ENCODE data around the gene ZMYND8.
"Not testable (repeated sequence)": the region's sequence is repeated elsewhere in the genome, so short reads cannot be mapped to it uniquely, and the experiment has no call there.

ZMYND8 gene

GRCh38 chr20:47269309-47270165 lies 87.0 kb downstream of the ZMYND8 start:
- no peak for FAIRE-seq
- DNase-seq (ENCODE audit: low spot score), result no peak

- DNase-seq (ENCODE audit: low spot score) (no peak), FAIRE-seq (no peak)
These were observed 88.9 kb downstream of the ZMYND8 start for GRCh38 chr20:47267621-47268020.

- DNase-seq (ENCODE audit: low spot score) (no peak), FAIRE-seq (no peak)
These were observed 89.5 kb downstream of the ZMYND8 start for GRCh38 chr20:47266847-47267515.

GRCh38 chr20:47265984-47266383 lies 90.5 kb downstream of the ZMYND8 start:
- FAIRE-seq (no peak), DNase-seq (ENCODE audit: low spot score) (no peak)

GRCh38 chr20:47265214-47265613 lies 91.3 kb downstream of the ZMYND8 start:
- no peak for FAIRE-seq

GRCh38 chr20:47264137-47264769 lies 92.2 kb downstream of the ZMYND8 start:
- DNase-seq (ENCODE audit: low spot score); FAIRE-seq: not testable (repeated sequence)

More at GRCh38 chr20:47265214-47265613, 91.3 kb downstream of the ZMYND8 start:
- DNase-seq (ENCODE audit: low spot score), result no peak

- DNase-seq (ENCODE audit: low spot score) (no peak), FAIRE-seq (no peak)
These were observed 92.9 kb downstream of the ZMYND8 start for GRCh38 chr20:47263465-47264084.

- no peak for FAIRE-seq
- no peak for DNase-seq (ENCODE audit: low spot score)
These were observed 93.4 kb downstream of the ZMYND8 start for GRCh38 chr20:47263080-47263464.

- DNase-seq (ENCODE audit: low spot score) (no peak), FAIRE-seq (no peak)
These were observed 94.0 kb downstream of the ZMYND8 start for GRCh38 chr20:47262365-47263013.

- FAIRE-seq (no peak), DNase-seq (ENCODE audit: low spot score) (no peak)
These were observed 94.5 kb downstream of the ZMYND8 start for GRCh38 chr20:47262008-47262364.

- DNase-seq (ENCODE audit: low spot score); FAIRE-seq: not testable (repeated sequence)
These were observed 95.2 kb downstream of the ZMYND8 start for GRCh38 chr20:47261161-47261774.

GRCh38 chr20:47260540-47261126 lies 95.9 kb downstream of the ZMYND8 start:
- not testable (repeated sequence) for DNase-seq (ENCODE audit: low spot score); FAIRE-seq

- DNase-seq (ENCODE audit: low spot score), result peak; percentile 78
- FAIRE-seq, result no peak
These were observed 97.5 kb downstream of the ZMYND8 start for GRCh38 chr20:47258745-47259695.

GRCh38 chr20:47257771-47258170 lies 98.7 kb downstream of the ZMYND8 start:
- DNase-seq (ENCODE audit: low spot score) (no peak), FAIRE-seq (no peak)

- peak; percentile 76 for FAIRE-seq
- no peak for DNase-seq (ENCODE audit: low spot score)
These were observed 99.2 kb downstream of the ZMYND8 start for GRCh38 chr20:47257256-47257655.

GRCh38 chr20:47256668-47257236 lies 99.7 kb downstream of the ZMYND8 start:
- FAIRE-seq (no peak), DNase-seq (ENCODE audit: low spot score) (no peak)

- no peak for FAIRE-seq
- no peak for DNase-seq (ENCODE audit: low spot score)
These were observed 102.6 kb downstream of the ZMYND8 start for GRCh38 chr20:47253872-47254271.

GRCh38 chr20:47252879-47253307 lies 103.6 kb downstream of the ZMYND8 start:
- FAIRE-seq, result no peak

More at GRCh38 chr20:47252879-47253307, 103.6 kb downstream of the ZMYND8 start:
- no peak for DNase-seq (ENCODE audit: low spot score)
